ENCODE data around the gene ANOS1.

The ANOS1 gene

GRCh38 chrX:8576821-8577220, 155.1 kb downstream of the ANOS1 start:
- Histone ChIP-seq H3K4me2 (ENCODE audit: low read length) (no peak overlapping the region), H2AFZ (ENCODE audit: low read length) (no peak overlapping the region), H3F3A (ENCODE audit: insufficient read depth, low read length) (no peaks in the 10 kb centered on the region), H3K4me3 (ENCODE audit: low read depth, low read length, poor library complexity, severe bottlenecking) (no peak overlapping the region), H3K9me3 (ENCODE audit: low read length) (no peaks in the 10 kb centered on the region), H3K79me2 (ENCODE audit: insufficient read depth, low read length) (no peaks in the 10 kb centered on the region), H3K9me2 (ENCODE audit: low read depth, low read length) (no peaks in the 10 kb centered on the region), H3K36me3 (ENCODE audit: insufficient read depth, low read length) (no peaks in the 10 kb centered on the region), H3K27ac (ENCODE audit: low read depth, low read length, poor library complexity, severe bottlenecking) (no peak overlapping the region), H3K9ac (ENCODE audit: low read length) (no peak overlapping the region), H3K4me1 (ENCODE audit: insufficient read depth, low read length, severe bottlenecking) (no peaks in the 10 kb centered on the region), H4K20me1 (ENCODE audit: insufficient read depth, low read length) (no peaks in the 10 kb centered on the region), H3K27me3 (ENCODE audit: insufficient read depth, low read length) (no peaks in the 10 kb centered on the region)
- TF ChIP-seq, protein P1, sequence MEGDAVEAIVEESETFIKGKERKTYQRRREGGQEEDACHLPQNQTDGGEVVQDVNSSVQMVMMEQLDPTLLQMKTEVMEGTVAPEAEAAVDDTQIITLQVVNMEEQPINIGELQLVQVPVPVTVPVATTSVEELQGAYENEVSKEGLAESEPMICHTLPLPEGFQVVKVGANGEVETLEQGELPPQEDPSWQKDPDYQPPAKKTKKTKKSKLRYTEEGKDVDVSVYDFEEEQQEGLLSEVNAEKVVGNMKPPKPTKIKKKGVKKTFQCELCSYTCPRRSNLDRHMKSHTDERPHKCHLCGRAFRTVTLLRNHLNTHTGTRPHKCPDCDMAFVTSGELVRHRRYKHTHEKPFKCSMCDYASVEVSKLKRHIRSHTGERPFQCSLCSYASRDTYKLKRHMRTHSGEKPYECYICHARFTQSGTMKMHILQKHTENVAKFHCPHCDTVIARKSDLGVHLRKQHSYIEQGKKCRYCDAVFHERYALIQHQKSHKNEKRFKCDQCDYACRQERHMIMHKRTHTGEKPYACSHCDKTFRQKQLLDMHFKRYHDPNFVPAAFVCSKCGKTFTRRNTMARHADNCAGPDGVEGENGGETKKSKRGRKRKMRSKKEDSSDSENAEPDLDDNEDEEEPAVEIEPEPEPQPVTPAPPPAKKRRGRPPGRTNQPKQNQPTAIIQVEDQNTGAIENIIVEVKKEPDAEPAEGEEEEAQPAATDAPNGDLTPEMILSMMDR (IDR thresholded peaks at IDR 0.05; ENCODE audit: low read length) = no peak
- TF ChIP-seq EZH2 (IDR thresholded peaks at IDR 0.05; ENCODE audit: borderline replicate concordance, low read length) = no peak

- Histone ChIP-seq H3K79me2 (ENCODE audit: insufficient read depth, low read length) (no peaks in the 10 kb centered on the region), H3K27ac (ENCODE audit: low read depth, low read length, poor library complexity, severe bottlenecking) (no peak overlapping the region), H3K9me3 (ENCODE audit: low read length) (no peaks in the 10 kb centered on the region), H3K4me3 (ENCODE audit: low read depth, low read length, poor library complexity, severe bottlenecking) (no peak overlapping the region), H3K27me3 (ENCODE audit: insufficient read depth, low read length) (no peaks in the 10 kb centered on the region), H4K20me1 (ENCODE audit: insufficient read depth, low read length) (no peaks in the 10 kb centered on the region), H3F3A (ENCODE audit: insufficient read depth, low read length) (no peaks in the 10 kb centered on the region), H3K4me1 (ENCODE audit: insufficient read depth, low read length, severe bottlenecking) (no peaks in the 10 kb centered on the region), H3K9ac (ENCODE audit: low read length) (no peak overlapping the region), H3K36me3 (ENCODE audit: insufficient read depth, low read length) (no peaks in the 10 kb centered on the region), H3K4me2 (ENCODE audit: low read length) (no peak overlapping the region), H3K9me2 (ENCODE audit: low read depth, low read length) (no peaks in the 10 kb centered on the region), H2AFZ (ENCODE audit: low read length) (no peak overlapping the region)
- no peak for TF ChIP-seq EZH2 (IDR thresholded peaks at IDR 0.05; ENCODE audit: borderline replicate concordance, low read length)
- TF ChIP-seq, protein P1 (IDR thresholded peaks at IDR 0.05; ENCODE audit: low read length) = no peak
Measured at GRCh38 chrX:8565729-8566128, 166.2 kb downstream of the ANOS1 start.

DNA sequence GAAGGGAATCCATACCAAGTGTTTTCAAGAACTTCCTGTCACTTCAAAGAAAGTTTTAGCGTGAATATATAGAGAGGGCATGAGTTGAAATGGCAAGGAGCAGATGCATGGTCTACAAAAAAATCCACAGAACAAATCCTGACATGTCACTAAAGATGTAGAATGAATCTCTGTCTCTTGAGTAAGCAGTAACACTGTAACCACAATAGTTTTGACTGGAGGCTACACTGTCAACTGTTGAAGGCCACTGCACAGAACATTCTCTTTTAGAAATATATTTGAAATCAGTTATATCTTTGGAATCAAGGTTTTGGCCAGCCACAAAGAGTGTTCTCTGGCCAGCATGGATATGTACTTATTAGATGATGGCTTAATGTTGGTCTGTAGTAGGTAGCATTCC, 183.5 kb downstream of the ANOS1 start:
- no peak overlapping the region for H3K9ac ChIP-seq (ENCODE audit: low read length)
- H3K4me1 ChIP-seq (ENCODE audit: insufficient read depth, low read length, severe bottlenecking) = no peaks in the 10 kb centered on the region
- no peaks in the 10 kb centered on the region for H3K79me2 ChIP-seq (ENCODE audit: insufficient read depth, low read length)
- no peak overlapping the region for H3K4me3 ChIP-seq (ENCODE audit: low read depth, low read length, poor library complexity, severe bottlenecking)
- TF ChIP-seq EZH2 (IDR thresholded peaks at IDR 0.05; ENCODE audit: borderline replicate concordance, low read length) = no peak
- TF ChIP-seq, protein P1 (IDR thresholded peaks at IDR 0.05; ENCODE audit: low read length) = no peak
- no peaks in the 10 kb centered on the region for H3K9me2 ChIP-seq (ENCODE audit: low read depth, low read length)
- no peak overlapping the region for H2AFZ ChIP-seq (ENCODE audit: low read length)
- H3K36me3 ChIP-seq (ENCODE audit: insufficient read depth, low read length) = no peaks in the 10 kb centered on the region
- no peaks in the 10 kb centered on the region for H3K27me3 ChIP-seq (ENCODE audit: insufficient read depth, low read length)
- no peaks in the 10 kb centered on the region for H4K20me1 ChIP-seq (ENCODE audit: insufficient read depth, low read length)
- H3K27ac ChIP-seq (ENCODE audit: low read depth, low read length, poor library complexity, severe bottlenecking) = no peak overlapping the region
- no peaks in the 10 kb centered on the region for H3F3A ChIP-seq (ENCODE audit: insufficient read depth, low read length)
- H3K4me2 ChIP-seq (ENCODE audit: low read length) = no peak overlapping the region
- no peaks in the 10 kb centered on the region for H3K9me3 ChIP-seq (ENCODE audit: low read length)

Measured in OCI-LY1 (cell line).